Astrocyte (in vitro differentiated cells and primary cell): ENCODE results near the gene DNASE2. TPM values are rescaled to one million over a fixed set of nuclear protein-coding genes. Genes with fewer than 3 reads are reported as not detected.
"Not testable (repeated sequence)": the region's sequence is repeated elsewhere in the genome, so short reads cannot be mapped to it uniquely, and the experiment has no call there.

Experiments used
- DNase-seq: peaks from one replicate; pipeline ENCODE4 v3.0.0-alpha.2; 2010; ENCODE audit warnings: low read depth
- FAIRE-seq: peaks from 2 replicates; lab custom pipeline; 2011; peaks lifted over from hg19 to GRCh38; lab: Jason Lieb, UNC
- H2AFZ ChIP-seq: 2 replicates; pipeline ENCODE4 v1.6.0; 2012; ENCODE audit warnings: low read depth, low read length, inconsistent platforms
- H3K27ac ChIP-seq: 2 replicates; pipeline ENCODE4 v1.5.1; 2011; ENCODE audit warnings: low read depth, low read length, inconsistent platforms
- H3K27me3 ChIP-seq: 2 replicates; pipeline ENCODE4 v1.6.0; 2011; ENCODE audit warnings: low read length, inconsistent platforms; ENCODE audit not compliant: insufficient read depth
- H3K36me3 ChIP-seq: 2 replicates; pipeline ENCODE4 v1.5.1; 2011; ENCODE audit warnings: low read length, inconsistent platforms; ENCODE audit not compliant: insufficient read depth
- H3K4me1 ChIP-seq: 2 replicates; pipeline ENCODE4 v1.5.1; 2011; ENCODE audit warnings: low read length, inconsistent platforms; ENCODE audit not compliant: insufficient read depth
- H3K4me2 ChIP-seq: 2 replicates; pipeline ENCODE4 v1.6.0; 2012; ENCODE audit warnings: low read length, inconsistent platforms
- H3K4me3 ChIP-seq: 2 replicates; pipeline ENCODE4 v1.5.1; 2011; ENCODE audit warnings: low read depth, mild to moderate bottlenecking, low read length, inconsistent platforms; ENCODE audit not compliant: insufficient read depth
- H3K79me2 ChIP-seq: 2 replicates; pipeline ENCODE4 v1.6.0; 2012; ENCODE audit warnings: mild to moderate bottlenecking, low read length, inconsistent platforms; ENCODE audit not compliant: insufficient read depth
- H3K9ac ChIP-seq: 2 replicates; pipeline ENCODE4 v1.6.0; 2012; ENCODE audit warnings: mild to moderate bottlenecking, low read length, inconsistent platforms
- H3K9me3 ChIP-seq: 2 replicates; pipeline ENCODE4 v1.5.1; 2012; ENCODE audit warnings: low read depth, mild to moderate bottlenecking, low read length, inconsistent platforms; ENCODE audit not compliant: insufficient read depth
- H4K20me1 ChIP-seq: 2 replicates; pipeline ENCODE4 v1.6.0; 2012; ENCODE audit warnings: low read length, inconsistent platforms; ENCODE audit not compliant: insufficient read depth
- H3K27ac Mint-ChIP-seq: one replicate; pipeline ENCODE4 v1.8.0; 2021; ENCODE audit warnings: mild to moderate bottlenecking, mixed read lengths; ENCODE audit not compliant: unreplicated experiment
- H3K27me3 Mint-ChIP-seq: one replicate; pipeline ENCODE4 v1.8.0; 2021; ENCODE audit warnings: low read depth, mixed read lengths; ENCODE audit not compliant: unreplicated experiment
- H3K36me3 Mint-ChIP-seq: one replicate; pipeline ENCODE4 v1.8.0; 2021; ENCODE audit warnings: low read depth, mixed read lengths; ENCODE audit not compliant: unreplicated experiment
- H3K4me1 Mint-ChIP-seq: one replicate; pipeline ENCODE4 v1.8.0; 2021; ENCODE audit warnings: low read depth, mixed read lengths; ENCODE audit not compliant: unreplicated experiment
- H3K4me3 Mint-ChIP-seq: one replicate; pipeline ENCODE4 v1.8.0; 2021; ENCODE audit warnings: mild to moderate bottlenecking, moderate library complexity, mixed read lengths; ENCODE audit not compliant: unreplicated experiment
- H3K9me3 Mint-ChIP-seq: one replicate; pipeline ENCODE4 v1.8.0; 2021; ENCODE audit warnings: mild to moderate bottlenecking, mixed read lengths; ENCODE audit not compliant: unreplicated experiment
- EZH2 ChIP-seq: IDR thresholded peaks from 2 replicates; pipeline ENCODE4 v1.6.1; 2012; ENCODE audit warnings: mild to moderate bottlenecking, low read length, inconsistent platforms; ENCODE audit not compliant: insufficient read depth
- total RNA-seq: library from RNA; stranded (reverse); gene quantifications from 2 replicates; pipeline ENCODE4 v1.2.1, GENCODE V29; 2021
- TF ChIP-seq, protein P1 (sequence below): IDR thresholded peaks from 2 replicates; pipeline ENCODE4 v1.5.1; 2011; ENCODE audit warnings: low read depth, mild to moderate bottlenecking, inconsistent platforms, low read length, moderate library complexity; ENCODE audit not compliant: insufficient read depth

The DNASE2 gene
- total RNA-seq, 1 donor from 2014 or later = 33.1 TPM

GRCh38 chr19:12891553-12892021 lies 10.3 kb upstream of the DNASE2 start:
- H2AFZ ChIP-seq = peak overlapping the region; percentile 93

GRCh38 chr19:12890787-12891552 lies 9.7 kb upstream of the DNASE2 start, which contains the start of gene GCDH:
Gene GCDH, plus strand, starts transcription at chr19:12891160. Its CDS starts 145 bp downstream, at chr19:12891305.
- FAIRE-seq (peak; percentile 63), DNase-seq (peak; percentile 98)
- H3K27me3 ChIP-seq = peaks cover 4% of the 10 kb centered on the region
- H3K36me3 Mint-ChIP-seq = peaks cover 5% of the 10 kb centered on the region
- H3K9ac ChIP-seq = peak within 1 kb of the TSS; percentile 76
- peak within 1 kb of the TSS; percentile 69 for H3K4me3 ChIP-seq
- no peaks in the 10 kb centered on the region for H3K9me3 Mint-ChIP-seq
- H4K20me1 ChIP-seq = no peaks in the 10 kb centered on the region
- H3K4me2 ChIP-seq = peak within 1 kb of the TSS; percentile 98
- H3K9me3 ChIP-seq = no peaks in the 10 kb centered on the region
- no peak for TF ChIP-seq EZH2
- TF ChIP-seq, protein P1, sequence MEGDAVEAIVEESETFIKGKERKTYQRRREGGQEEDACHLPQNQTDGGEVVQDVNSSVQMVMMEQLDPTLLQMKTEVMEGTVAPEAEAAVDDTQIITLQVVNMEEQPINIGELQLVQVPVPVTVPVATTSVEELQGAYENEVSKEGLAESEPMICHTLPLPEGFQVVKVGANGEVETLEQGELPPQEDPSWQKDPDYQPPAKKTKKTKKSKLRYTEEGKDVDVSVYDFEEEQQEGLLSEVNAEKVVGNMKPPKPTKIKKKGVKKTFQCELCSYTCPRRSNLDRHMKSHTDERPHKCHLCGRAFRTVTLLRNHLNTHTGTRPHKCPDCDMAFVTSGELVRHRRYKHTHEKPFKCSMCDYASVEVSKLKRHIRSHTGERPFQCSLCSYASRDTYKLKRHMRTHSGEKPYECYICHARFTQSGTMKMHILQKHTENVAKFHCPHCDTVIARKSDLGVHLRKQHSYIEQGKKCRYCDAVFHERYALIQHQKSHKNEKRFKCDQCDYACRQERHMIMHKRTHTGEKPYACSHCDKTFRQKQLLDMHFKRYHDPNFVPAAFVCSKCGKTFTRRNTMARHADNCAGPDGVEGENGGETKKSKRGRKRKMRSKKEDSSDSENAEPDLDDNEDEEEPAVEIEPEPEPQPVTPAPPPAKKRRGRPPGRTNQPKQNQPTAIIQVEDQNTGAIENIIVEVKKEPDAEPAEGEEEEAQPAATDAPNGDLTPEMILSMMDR = no peak
- H3K4me1 ChIP-seq = peaks cover 10% of the 10 kb centered on the region
- H3K27me3 Mint-ChIP-seq = peaks cover 20% of the 10 kb centered on the region
- H3K4me3 Mint-ChIP-seq = peak within 1 kb of the TSS; percentile 97
- no peaks in the 10 kb centered on the region for H3K36me3 ChIP-seq
- peak within 1 kb of the TSS; percentile 93 for H2AFZ ChIP-seq
- peaks cover 8% of the 10 kb centered on the region for H3K79me2 ChIP-seq
- no peaks in the 10 kb centered on the region for H3K4me1 Mint-ChIP-seq
- no peak within 1 kb of the TSS for H3K27ac ChIP-seq
- peak within 1 kb of the TSS; percentile 64 for H3K27ac Mint-ChIP-seq

More at GRCh38 chr19:12891553-12892021, 10.3 kb upstream of the DNASE2 start:
- no peak overlapping the region for H3K27ac ChIP-seq
- peak overlapping the region; percentile 69 for H3K4me3 ChIP-seq
- H3K4me1 Mint-ChIP-seq = no peaks in the 10 kb centered on the region
- peak overlapping the region; percentile 64 for H3K27ac Mint-ChIP-seq
- no peaks in the 10 kb centered on the region for H3K36me3 ChIP-seq
- H4K20me1 ChIP-seq = no peaks in the 10 kb centered on the region
- FAIRE-seq = no peak
- peaks cover 14% of the 10 kb centered on the region for H3K27me3 Mint-ChIP-seq
- no peaks in the 10 kb centered on the region for H3K9me3 Mint-ChIP-seq
- DNase-seq = no peak
- peaks cover 5% of the 10 kb centered on the region for H3K36me3 Mint-ChIP-seq
- peak overlapping the region; percentile 98 for H3K4me2 ChIP-seq
- peaks cover 10% of the 10 kb centered on the region for H3K4me1 ChIP-seq
- H3K4me3 Mint-ChIP-seq = peak overlapping the region; percentile 97
- H3K79me2 ChIP-seq = peaks cover 8% of the 10 kb centered on the region
- H3K27me3 ChIP-seq = peaks cover 3% of the 10 kb centered on the region
- no peaks in the 10 kb centered on the region for H3K9me3 ChIP-seq
- no peak for TF ChIP-seq EZH2
- TF ChIP-seq, protein P1 = no peak
- H3K9ac ChIP-seq = peak overlapping the region; percentile 76

DNA sequence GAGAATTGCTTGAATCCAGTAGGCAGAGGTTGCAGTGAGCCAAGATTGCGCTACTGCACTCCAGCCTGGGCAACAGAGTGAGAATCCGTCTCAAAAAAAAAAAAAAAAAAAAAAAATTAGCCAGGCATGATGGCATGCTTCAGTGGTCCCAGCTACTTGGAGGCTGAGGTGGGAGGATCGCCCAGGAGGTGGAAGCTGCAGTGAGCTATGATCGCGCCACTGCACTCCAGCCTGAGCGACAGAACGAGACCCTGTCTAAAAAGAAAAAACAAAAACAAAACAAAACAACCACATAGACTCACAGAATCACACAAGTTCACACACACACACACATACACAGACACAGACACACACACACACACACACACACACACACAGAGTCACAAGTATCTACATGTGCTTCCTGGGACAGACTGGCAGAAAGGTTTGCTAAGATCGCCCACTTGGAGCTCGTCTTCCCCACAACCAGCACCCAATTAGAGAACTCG lies 9.1 kb upstream of the DNASE2 start:
- DNase-seq, H3K27me3 ChIP-seq, H3K36me3 Mint-ChIP-seq, H3K9me3 ChIP-seq, H3K36me3 ChIP-seq, H3K27ac Mint-ChIP-seq, H4K20me1 ChIP-seq, H3K4me1 Mint-ChIP-seq, H3K27ac ChIP-seq, H3K79me2 ChIP-seq, FAIRE-seq, H3K9me3 Mint-ChIP-seq: not testable (repeated sequence)
- peak overlapping the region; percentile 98 for H3K4me2 ChIP-seq
- Mint-ChIP-seq H3K4me3 (peak overlapping the region; percentile 97), H3K27me3 (peaks cover 20% of the 10 kb centered on the region)
- peak overlapping the region; percentile 49 for H3K4me3 ChIP-seq
- H3K4me1 ChIP-seq = peaks cover 10% of the 10 kb centered on the region
- peak overlapping the region; percentile 33 for H3K9ac ChIP-seq
- H2AFZ ChIP-seq = peak overlapping the region; percentile 56
